HepG2 (cell line): Measurements from ENCODE around the gene EEF1AKMT3. TPM values are rescaled to one million over a fixed set of nuclear protein-coding genes. Genes with fewer than 3 reads are reported as not detected.

Experiments
- ATAC-seq: fragments of 200-7000 bp; cut with Tn5 transposase; 3 replicates; pipeline ENCODE4 v1.9.1; 2020; ENCODE audit warnings: mild to moderate bottlenecking, moderate library complexity
- BruUV-seq: library from RNA; stranded (reverse); fragments of 400-500 nt; replicated peaks from 2 replicates; lab custom pipeline; 2021; lab: Mats Ljungman, UMichigan
- CTCF ChIA-PET: fragments of 300-600 bp; formaldehyde crosslinking; extraction: SDS; loops from one replicate; lab custom pipeline; 2021; ENCODE audit warnings: low total read pairs, inconsistent platforms, low intra/inter-chr PET ratio; lab: Yijun Ruan, JAX
- POLR2A ChIA-PET: fragments of 350-600 bp; sonication (Branson Sonifier 250); formaldehyde crosslinking; loops from one replicate; lab custom pipeline; 2020; ENCODE audit warnings: antibody characterized with exemption, inconsistent platforms; lab: Yijun Ruan, JAX
- DNase-seq: peaks from one replicate; pipeline ENCODE4 v3.0.0-alpha.2; 2015; ENCODE audit warnings: low spot score
- FAIRE-seq: peaks from 3 replicates; lab custom pipeline; 2011; peaks lifted over from hg19 to GRCh38; lab: Jason Lieb, UNC
- H2AFZ ChIP-seq: one replicate; pipeline ENCODE4 v1.6.1; 2011; ENCODE audit warnings: low read length, inconsistent platforms
- H3K27ac ChIP-seq: fragments of 300-600 bp; 3 replicates; pipeline ENCODE4 v1.8.0; 2011; ENCODE audit warnings: mixed run types, mild to moderate bottlenecking, mixed read lengths, low read length, inconsistent platforms; ENCODE audit not compliant: insufficient read depth; ENCODE audit errors: extremely low read length
- H3K27me3 ChIP-seq, 2 experiments: fragments of 200-600 bp in 1 of 2; 2 replicates in 1 of 2; 3 replicates in 1 of 2; pipeline versions ENCODE4 v1.6.0 to v1.8.0; 2011; ENCODE audit warnings: low read length in 2 of 2, mild to moderate bottlenecking in 2 of 2, moderate library complexity in 2 of 2, inconsistent platforms in 1 of 2; ENCODE audit not compliant: insufficient read depth in 2 of 2, control insufficient read depth in 1 of 2
- H3K36me3 ChIP-seq, 2 experiments: fragments of 200-600 bp in 1 of 2; replicated peaks in 1 of 2; 2 replicates in 1 of 2; 3 replicates in 1 of 2; pipeline versions ENCODE4 v1.5.1 to v1.8.0; 2011; ENCODE audit warnings: low read length in 2 of 2, inconsistent platforms in 1 of 2; ENCODE audit not compliant: insufficient read depth in 2 of 2, control insufficient read depth in 1 of 2
- H3K4me1 ChIP-seq: 2 replicates; pipeline ENCODE4 v1.5.1; 2012; ENCODE audit warnings: low read length, inconsistent platforms; ENCODE audit not compliant: insufficient read depth
- H3K4me2 ChIP-seq: 2 replicates; pipeline ENCODE4 v1.6.0; 2011; ENCODE audit warnings: low read depth, low read length, inconsistent platforms
- H3K4me3 ChIP-seq, 3 experiments: fragments of 200-600 bp in 1 of 3; sonication (generic), shearing (Covaris generic) in 1 of 3; replicated peaks in 1 of 3; 2 replicates each; pipeline ENCODE4 v1.5.1; 2011 to 2016; ENCODE audit warnings: low read length in 3 of 3, inconsistent platforms in 2 of 3, low read depth in 2 of 3, mild to moderate bottlenecking in 2 of 3, control low read depth in 1 of 3, mixed read lengths in 1 of 3; ENCODE audit not compliant: insufficient read depth in 1 of 3
- H3K79me2 ChIP-seq: one replicate; pipeline ENCODE4 v1.6.1; 2011; ENCODE audit warnings: low read length, inconsistent platforms; ENCODE audit not compliant: insufficient read depth
- H3K9ac ChIP-seq: 2 replicates; pipeline ENCODE4 v1.6.0; 2011; ENCODE audit warnings: mild to moderate bottlenecking, low read depth, low read length, inconsistent platforms; ENCODE audit not compliant: insufficient read depth
- H3K9me3 ChIP-seq: 2 replicates; pipeline ENCODE4 v1.5.1; 2012; ENCODE audit warnings: mild to moderate bottlenecking, low read length
- H4K20me1 ChIP-seq: 2 replicates; pipeline ENCODE4 v1.6.0; 2011; ENCODE audit warnings: inconsistent platforms, mild to moderate bottlenecking, low read length, moderate library complexity; ENCODE audit not compliant: insufficient read depth
- CBFB ChIP-seq: sonication (generic); formaldehyde crosslinking; IDR thresholded peaks from 2 replicates; pipeline ENCODE4 v1.4.0; 2020; ENCODE audit warnings: missing genetic modification reagents
- HMGXB4 ChIP-seq, 2 experiments: sonication (generic) in 1 of 2; formaldehyde crosslinking in 1 of 2; IDR thresholded peaks; 2 replicates each; pipeline versions ENCODE4 v1.4.0 to v1.6.1; 2018 to 2020; ENCODE audit warnings: missing genetic modification reagents in 2 of 2, borderline replicate concordance in 1 of 2, low read depth in 1 of 2, mild to moderate bottlenecking in 1 of 2, missing biosample characterization in 1 of 2
- HNRNPLL ChIP-seq: fragments of 200-400 bp; formaldehyde crosslinking; IDR thresholded peaks from 2 replicates; pipeline ENCODE4 v1.6.1; 2017; ENCODE audit warnings: mild to moderate bottlenecking, low read depth, low read length; ENCODE audit not compliant: poor library complexity, severe bottlenecking
- NR2C2 ChIP-seq: sonication (generic); formaldehyde crosslinking; IDR thresholded peaks from 2 replicates; pipeline ENCODE4 v1.4.0; 2020; ENCODE audit warnings: missing genetic modification reagents, mild to moderate bottlenecking, moderate library complexity, borderline replicate concordance
- UBTF ChIP-seq: sonication (generic); formaldehyde crosslinking; IDR thresholded peaks from 2 replicates; pipeline ENCODE4 v1.4.0; 2020; ENCODE audit warnings: mild to moderate bottlenecking, missing genetic modification reagents
- ZMYM3 ChIP-seq: sonication (generic); formaldehyde crosslinking; IDR thresholded peaks from 2 replicates; pipeline ENCODE4 v1.5.1; 2020; ENCODE audit warnings: mild to moderate bottlenecking, missing genetic modification reagents
- ZNF44 ChIP-seq: sonication (generic); formaldehyde crosslinking; IDR thresholded peaks from 2 replicates; pipeline ENCODE4 v1.5.1; 2020; ENCODE audit warnings: mild to moderate bottlenecking, missing genetic modification reagents
- ZNF552 ChIP-seq: sonication (generic); formaldehyde crosslinking; IDR thresholded peaks from 2 replicates; pipeline ENCODE4 v1.9.0; 2022; ENCODE audit warnings: missing genetic modification reagents, mild to moderate bottlenecking, borderline replicate concordance
- ZNF687 ChIP-seq: sonication (generic); formaldehyde crosslinking; IDR thresholded peaks from 2 replicates; pipeline ENCODE4 v1.5.1; 2020; ENCODE audit warnings: mild to moderate bottlenecking, missing genetic modification reagents, moderate library complexity
- ZNF704 ChIP-seq: sonication (generic); formaldehyde crosslinking; IDR thresholded peaks from 2 replicates; pipeline ENCODE4 v1.8.1; 2023; ENCODE audit warnings: mild to moderate bottlenecking, inconsistent platforms, moderate library complexity, missing genetic modification reagents, borderline replicate concordance
- WGBS: methylation state at CpG from one replicate; pipeline ENCODE4 v1.1.6; 2017; ENCODE audit warnings: low lambda C conversion rate; 5-methylcytosine and 5-hydroxymethylcytosine counted together
- in situ Hi-C: cut with HindIII; loops from 2 replicates; pipeline ENCODE4 v1.10.0; 2017; ENCODE audit warnings: low pct_unique_long_range_greater_than_20kb; ENCODE audit not compliant: extremely low pct_ligation_motif_present
- intact Hi-C: fragments of 100-400 bp; cut with micrococcal nuclease; formaldehyde crosslinking; loops from one replicate; pipeline ENCODE4 v1.10.0; 2022; ENCODE audit not compliant: unreplicated experiment
- polyA plus RNA-seq, 8 experiments: library from polyadenylated mRNA; depleted of rRNA in 3 of 8; stranded (reverse) in 7 of 8; unstranded in 1 of 8; fragments of >200 nt; fragmentation: Illumina TruSeq in 4 of 8; extraction: Trizol in 4 of 8; gene quantifications; 2 replicates each; pipeline versions ENCODE4 v1.2.1 to v1.2.3, GENCODE V29; 2011 to 2016; ENCODE audit warnings: low read depth in 4 of 8, missing spikeins in 1 of 8, mixed read lengths in 1 of 8; ENCODE audit not compliant: insufficient read depth in 1 of 8
- total RNA-seq, 5 experiments: library from RNA; depleted of rRNA; stranded (reverse); fragments of >200 nt; fragmentation: Illumina TruSeq; extraction: Trizol; gene quantifications; 2 replicates each; pipeline ENCODE4 v1.2.3, GENCODE V29; 2016; ENCODE audit warnings: low read depth in 1 of 5

EEF1AKMT3 gene
- total and polyA plus RNA-seq, 2 of the 13 experiments (the other 11 are each of a cell fraction or from before 2014, with no cell fraction given), result 4.7 to 11.4 TPM

GRCh38 chr12:57737467-57738460, 34.6 kb upstream of the EEF1AKMT3 start:
- peak overlapping the region; percentile 94 for H3K4me2 ChIP-seq
- WGBS, result 12% methylated on average over 22 of the region's 110 CpGs
- H4K20me1 ChIP-seq, result no peaks in the 10 kb centered on the region
- H3K27ac ChIP-seq, result no peak overlapping the region
- H3K79me2 ChIP-seq, result no peaks in the 10 kb centered on the region
- no peak overlapping the region for H2AFZ ChIP-seq
- H3K27me3 ChIP-seq, result peaks cover 12 to 50% of the 10 kb centered on the region in 2 experiments; a peak in 4 of 5 replicates
- BruUV-seq, result no TSS peak
- no peak overlapping the region for H3K9ac ChIP-seq
- H3K4me1 ChIP-seq, result peaks cover 55% of the 10 kb centered on the region
- no peaks in the 10 kb centered on the region for H3K9me3 ChIP-seq
- in situ Hi-C loops (no loop called here), intact Hi-C loops (loop anchor here (5.0 kb wide), 2 partner anchors 45 to 155 kb away; partner anchors contain the start of gene OS9)
- POLR2A ChIA-PET, result interaction anchor here (1.2 kb wide), 1 partner anchor 12 kb away, joined by 5 read pairs; no protein-coding TSS in a partner anchor
- DNase-seq (no peak), FAIRE-seq (no peak), ATAC-seq (peak; percentile 11)
- CTCF ChIA-PET, result no interaction called here
- peak overlapping the region; percentile 48 to 73 (median 59); a peak in 5 of 6 replicates for H3K4me3 ChIP-seq
- no peaks in the 10 kb centered on the region for H3K36me3 ChIP-seq
- TF ChIP-seq CBFB (CRISPR knock-in tag), result no peak
- TF ChIP-seq ZNF552 (CRISPR knock-in tag), result no peak
- peak; percentile 27; the same call in 1 of the 2 replicates for TF ChIP-seq UBTF (CRISPR knock-in tag)
- 0 out of 2 replicates have a peak, but pooled peaks have one; percentile 17 for TF ChIP-seq ZNF704 (CRISPR knock-in tag)
- peak; percentile 58 for TF ChIP-seq NR2C2 (CRISPR knock-in tag)
- TF ChIP-seq ZMYM3 (CRISPR knock-in tag), result peak; percentile 39; the same call in 1 of the 2 replicates
- peak; percentile 57; the same call in 1 of the 2 replicates for TF ChIP-seq ZNF687 (CRISPR knock-in tag)
- TF ChIP-seq ZNF44 (CRISPR knock-in tag), result no peak
- TF ChIP-seq HMGXB4 (CRISPR knock-in tag; IDR thresholded peaks at IDR 0.05; ENCODE audit: borderline replicate concordance in 1 of 2, low read depth in 1 of 2), result 0 out of 4 replicates have a peak, but pooled peaks of 1 of the 2 experiments have one; percentile 22
- peak; percentile 38 for TF ChIP-seq HNRNPLL
